Spleen (tissue), 7 donors: Measurements from ENCODE around the gene PCDHB6.

Experiments used
- POLR2A ChIP-seq, 3 donors: fragments of 450-650 bp; IDR thresholded peaks; one replicate each; pipeline ENCODE4 v1.5.1; 2017; ENCODE audit warnings: antibody characterized with exemption in 3 of 3, mild to moderate bottlenecking in 1 of 3
- POLR2AphosphoS5 ChIP-seq, 3 donors: sonication (generic); formaldehyde crosslinking; IDR thresholded peaks; one replicate each; pipeline ENCODE4 v1.5.1; 2017; ENCODE audit warnings: antibody characterized with exemption in 3 of 3
- TF ChIP-seq, protein P1 (sequence below), 11 experiments: fragments of 200-600 bp in 7 of 11; fragments of 450-650 bp in 4 of 11; sonication (generic) in 4 of 11; IDR thresholded peaks in 8 of 11; conservative IDR thresholded peaks in 3 of 11; 1 replicate in 7 of 11; 2 replicates in 4 of 11; pipeline versions ENCODE4 v1.4.0 to v1.8.0; 2016 to 2021; ENCODE audit warnings: antibody characterized with exemption in 11 of 11, inconsistent platforms in 4 of 11, mild to moderate bottlenecking in 1 of 11
- donor health status: DM: no; HTN: no; CAD: no; lungs with moderate emphysema.
- donor health status: DM: no; HTN: no; CAD: no.
- donor health status: DM: no; HTN: no; CAD: no.

DNA sequence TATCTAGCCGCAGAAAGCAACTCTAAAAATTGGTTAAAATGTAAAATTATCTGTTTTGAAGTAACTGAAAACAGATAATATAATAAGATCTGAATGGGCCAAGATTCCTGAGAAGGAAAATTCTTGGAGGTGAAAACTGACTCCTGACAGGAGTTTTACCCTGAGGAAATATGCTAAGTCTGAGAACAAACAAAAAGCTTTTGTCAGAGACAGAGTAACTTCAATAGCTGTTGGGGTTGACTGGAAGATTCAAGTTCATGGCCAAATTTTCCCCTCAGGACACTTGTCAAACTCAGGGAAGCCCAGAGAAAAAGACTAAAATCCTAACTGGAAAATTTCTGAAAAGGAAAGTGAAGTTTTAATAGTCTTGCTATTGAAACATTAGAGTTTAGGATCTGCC is 22.6 kb upstream of the PCDHB6 start:
- TF ChIP-seq, protein P1, sequence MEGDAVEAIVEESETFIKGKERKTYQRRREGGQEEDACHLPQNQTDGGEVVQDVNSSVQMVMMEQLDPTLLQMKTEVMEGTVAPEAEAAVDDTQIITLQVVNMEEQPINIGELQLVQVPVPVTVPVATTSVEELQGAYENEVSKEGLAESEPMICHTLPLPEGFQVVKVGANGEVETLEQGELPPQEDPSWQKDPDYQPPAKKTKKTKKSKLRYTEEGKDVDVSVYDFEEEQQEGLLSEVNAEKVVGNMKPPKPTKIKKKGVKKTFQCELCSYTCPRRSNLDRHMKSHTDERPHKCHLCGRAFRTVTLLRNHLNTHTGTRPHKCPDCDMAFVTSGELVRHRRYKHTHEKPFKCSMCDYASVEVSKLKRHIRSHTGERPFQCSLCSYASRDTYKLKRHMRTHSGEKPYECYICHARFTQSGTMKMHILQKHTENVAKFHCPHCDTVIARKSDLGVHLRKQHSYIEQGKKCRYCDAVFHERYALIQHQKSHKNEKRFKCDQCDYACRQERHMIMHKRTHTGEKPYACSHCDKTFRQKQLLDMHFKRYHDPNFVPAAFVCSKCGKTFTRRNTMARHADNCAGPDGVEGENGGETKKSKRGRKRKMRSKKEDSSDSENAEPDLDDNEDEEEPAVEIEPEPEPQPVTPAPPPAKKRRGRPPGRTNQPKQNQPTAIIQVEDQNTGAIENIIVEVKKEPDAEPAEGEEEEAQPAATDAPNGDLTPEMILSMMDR (IDR thresholded peaks at IDR 0.05 in 8 of 11, conservative IDR thresholded peaks at IDR 0.05 in 3 of 11) = no peak
- TF ChIP-seq POLR2AphosphoS5 (IDR thresholded peaks at IDR 0.05) = no peak
- TF ChIP-seq POLR2A (IDR thresholded peaks at IDR 0.05) = no peak
